AG04450 (cell line): ENCODE results near the gene COBL. TPM values are rescaled to one million over a fixed set of nuclear protein-coding genes. Genes with fewer than 3 reads are reported as not detected.

ENCODE experiments used
- CTCF ChIA-PET: fragments of 300-600, 350-600 bp; formaldehyde crosslinking; extraction: SDS; loops from one replicate; lab custom pipeline; 2022; ENCODE audit warnings: antibody characterized with exemption, inconsistent platforms; lab: Charles Lee
- POLR2A ChIA-PET: fragments of 350-600 bp; formaldehyde crosslinking; extraction: SDS; loops from one replicate; lab custom pipeline; 2021; ENCODE audit warnings: antibody characterized with exemption, inconsistent platforms; lab: Yijun Ruan, JAX
- DNase-seq: peaks from one replicate; pipeline ENCODE4 v3.0.0-alpha.2; 2011; ENCODE audit warnings: low read depth, low spot score
- H3K27ac ChIP-seq: one replicate; pipeline ENCODE4 v1.5.1; 2012; ENCODE audit warnings: low read depth, low read length, control low read depth
- H3K27me3 ChIP-seq: one replicate; pipeline ENCODE4 v1.6.0; 2012; ENCODE audit warnings: low read length; ENCODE audit not compliant: control insufficient read depth, insufficient read depth
- H3K4me3 ChIP-seq: 2 replicates; pipeline ENCODE4 v1.5.1; 2011; ENCODE audit warnings: mild to moderate bottlenecking, low read depth, low read length, control low read depth
- H3K9me3 ChIP-seq: 2 replicates; pipeline ENCODE4 v1.5.1; 2012; ENCODE audit warnings: low read length; ENCODE audit not compliant: control insufficient read depth, insufficient read depth
- CTCF ChIP-seq: IDR thresholded peaks from 2 replicates; pipeline ENCODE4 v1.5.1; 2011; ENCODE audit warnings: low read depth, low read length, control low read depth, inconsistent platforms
- polyA plus RNA-seq: library from polyadenylated mRNA; depleted of rRNA; stranded (reverse); fragments of >200 nt; gene quantifications from 2 replicates; pipeline ENCODE4 v1.2.3, GENCODE V29; 2011

Gene COBL
- polyA plus RNA-seq, 1 experiment: 0.06 TPM

GRCh38 chr7:51289623-51290303 lies 26.8 kb downstream of the COBL start:
- TF ChIP-seq CTCF: no peak
- Histone ChIP-seq H3K27me3 (peaks cover 2% of the 10 kb centered on the region), H3K4me3 (no peak overlapping the region), H3K27ac (no peak overlapping the region), H3K9me3 (no peaks in the 10 kb centered on the region)
- no peak for DNase-seq
- CTCF ChIA-PET: no interaction called here
- POLR2A ChIA-PET: no interaction called here

- no peak overlapping the region for H3K27ac ChIP-seq
- TF ChIP-seq CTCF: no peak
- no peak for DNase-seq
- H3K4me3 ChIP-seq: no peak overlapping the region
- ChIA-PET CTCF (no interaction called here), POLR2A (no interaction called here)
- peaks cover 2% of the 10 kb centered on the region for H3K27me3 ChIP-seq
- H3K9me3 ChIP-seq: no peaks in the 10 kb centered on the region
These were observed 27.6 kb downstream of the COBL start for GRCh38 chr7:51288896-51289622.

- Histone ChIP-seq H3K9me3 (no peaks in the 10 kb centered on the region), H3K4me3 (no peak overlapping the region), H3K27me3 (no peaks in the 10 kb centered on the region), H3K27ac (no peak overlapping the region)
- ChIA-PET CTCF (no interaction called here), POLR2A (no interaction called here)
- TF ChIP-seq CTCF: no peak
- no peak for DNase-seq
These were observed 30.2 kb downstream of the COBL start for GRCh38 chr7:51286401-51286800.

GRCh38 chr7:51280156-51280555 lies 36.5 kb downstream of the COBL start:
- CTCF ChIA-PET: no interaction called here

More at GRCh38 chr7:51280156-51280555, 36.5 kb downstream of the COBL start:
- POLR2A ChIA-PET: no interaction called here
- TF ChIP-seq CTCF: no peak
- Histone ChIP-seq H3K9me3 (no peaks in the 10 kb centered on the region), H3K27ac (no peak overlapping the region), H3K4me3 (no peak overlapping the region), H3K27me3 (no peaks in the 10 kb centered on the region)
- no peak for DNase-seq
